NCI-H2107 (cell line): ENCODE measurements around the gene IMPDH2.

Experiments
- DNase-seq: peaks from one replicate; lab custom pipeline; 2025; lab: John Stamatoyannopoulos, UW

Gene IMPDH2

GRCh38 chr3:48980295-48980694, 48.9 kb downstream of the IMPDH2 start:
- no peak for DNase-seq

- DNase-seq = no peak
Measured at GRCh38 chr3:48979451-48979850, 49.7 kb downstream of the IMPDH2 start.
